Body of pancreas (tissue), 4 donors: Measurements from ENCODE around the gene TBC1D4.

Source experiments
- CTCF ChIP-seq, 7 experiments: fragments of 450-650 bp in 4 of 7; fragments of 200-600 bp in 3 of 7; sonication (generic) in 3 of 7; IDR thresholded peaks; one replicate each; pipeline ENCODE4 v1.5.1; 2016 to 2019; ENCODE audit warnings: antibody characterized with exemption in 7 of 7
- POLR2A ChIP-seq, 3 donors: fragments of 450-650 bp; IDR thresholded peaks; one replicate each; pipeline ENCODE4 v1.6.1; 2016; ENCODE audit warnings: antibody characterized with exemption in 3 of 3, mild to moderate bottlenecking in 2 of 3

DNA sequence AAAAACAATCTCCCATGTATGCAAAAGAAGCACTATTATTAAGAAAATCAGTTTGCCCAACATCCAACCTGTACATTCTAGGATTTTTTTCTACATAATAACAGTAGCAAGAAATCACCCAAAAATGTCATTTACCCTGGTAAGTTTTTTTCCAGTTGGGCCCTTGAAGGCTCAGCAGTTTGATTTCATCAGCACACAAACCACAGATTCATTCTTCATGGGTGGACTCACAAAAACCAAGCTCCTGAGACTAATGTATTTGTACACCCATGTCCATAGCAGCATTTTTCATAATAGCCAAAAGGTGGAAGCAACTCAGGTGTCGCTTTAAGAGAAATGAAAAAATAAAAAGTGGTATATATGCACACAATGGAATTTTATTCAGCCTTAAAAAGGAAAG, 210.1 kb downstream of the TBC1D4 start:
- TF ChIP-seq CTCF (IDR thresholded peaks at IDR 0.05) (no peak), POLR2A (IDR thresholded peaks at IDR 0.05) (no peak)
